Body of pancreas (tissue), 4 donors: ENCODE results near the gene ZFP36L2. TPM values are rescaled to one million over a fixed set of nuclear protein-coding genes. Genes with fewer than 3 reads are reported as not detected.

Experiments used
- ATAC-seq: fragments of 150-250 bp; one replicate; pipeline ENCODE4 v1.9.1; 2016
- DNase-seq, 4 donors: peaks; one replicate each; pipeline ENCODE4 v3.0.0-alpha.2; 2019
- H3K27ac ChIP-seq, 4 donors: fragments of 200-600 bp; sonication (generic); 1 replicate in 3 of 4; 2 replicates in 1 of 4; pipeline versions ENCODE4 v1.5.1 to v1.6.1; 2016 to 2019; ENCODE audit warnings: mild to moderate bottlenecking in 1 of 4, mixed read lengths in 1 of 4, moderate library complexity in 1 of 4
- H3K27me3 ChIP-seq, 2 donors: fragments of 200-600 bp; sonication (generic); one replicate each; pipeline ENCODE4 v1.6.0; 2016; ENCODE audit warnings: mild to moderate bottlenecking in 1 of 2
- H3K36me3 ChIP-seq, 2 donors: fragments of 200-600 bp; sonication (generic); replicated peaks in 1 of 2; 2 replicates each; pipeline ENCODE4 v1.5.1; 2016; ENCODE audit warnings: low read depth in 2 of 2; ENCODE audit not compliant: insufficient read depth in 1 of 2
- H3K4me1 ChIP-seq: fragments of 200-600 bp; sonication (generic); one replicate; pipeline ENCODE4 v1.6.0; 2016
- H3K4me3 ChIP-seq, 2 donors: fragments of 200-600 bp; sonication (generic); 1 replicate in 1 of 2; 2 replicates in 1 of 2; pipeline ENCODE4 v1.5.1; 2016 to 2019
- H3K9me3 ChIP-seq, 3 donors: fragments of 200-600 bp; sonication (generic); 1 replicate in 2 of 3; 2 replicates in 1 of 3; pipeline ENCODE4 v1.5.1; 2016
- CTCF ChIP-seq, 7 experiments: fragments of 450-650 bp in 4 of 7; fragments of 200-600 bp in 3 of 7; sonication (generic) in 3 of 7; IDR thresholded peaks; one replicate each; pipeline ENCODE4 v1.5.1; 2016 to 2019; ENCODE audit warnings: antibody characterized with exemption in 7 of 7
- POLR2A ChIP-seq, 3 donors: fragments of 450-650 bp; IDR thresholded peaks; one replicate each; pipeline ENCODE4 v1.6.1; 2016; ENCODE audit warnings: antibody characterized with exemption in 3 of 3, mild to moderate bottlenecking in 2 of 3
- WGBS, 2 donors: methylation state at CpG; one replicate each; pipeline ENCODE4 v1.1.5; 2017; 5-methylcytosine and 5-hydroxymethylcytosine counted together
- intact Hi-C: fragments of 100-400 bp; cut with DNase I; formaldehyde crosslinking; loops from one replicate; pipeline ENCODE4 v1.15.1; 2023
- total RNA-seq, 2 donors: library from RNA; depleted of rRNA; stranded (reverse); fragments of >200 nt; gene quantifications; one replicate each; pipeline ENCODE4 v1.1.0, GENCODE V29; 2016

ZFP36L2 gene
- total RNA-seq, 2 donors from 2014 or later, result 57.1 to 116 TPM

DNA sequence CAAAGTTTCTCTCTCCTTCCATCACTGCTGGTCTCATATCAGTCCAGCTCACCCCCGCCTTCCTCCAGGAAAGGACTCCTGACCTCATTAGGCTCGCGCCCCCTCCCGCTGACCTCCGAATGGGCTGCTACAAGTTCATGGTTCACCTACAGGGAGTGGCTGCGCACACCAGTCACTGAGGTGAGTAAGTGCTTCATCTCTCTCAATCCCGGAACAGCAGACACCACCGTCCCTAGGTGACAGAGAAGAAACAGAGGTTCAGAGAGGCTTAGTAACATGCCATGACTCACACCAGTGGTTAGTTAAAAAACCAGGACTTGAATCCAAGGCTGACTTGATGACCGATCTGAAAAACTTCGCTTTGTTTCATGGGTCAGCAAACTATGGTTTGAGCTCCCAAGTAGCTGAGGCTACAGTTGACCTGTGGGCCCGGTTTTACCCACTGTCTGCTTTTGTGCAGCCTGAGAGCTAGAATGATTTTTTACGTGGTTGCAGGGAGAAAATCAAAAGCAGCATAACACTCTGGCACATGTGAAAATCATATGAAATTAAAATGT lies 42.0 kb downstream of the ZFP36L2 start:
- H3K4me3 ChIP-seq, result no peak overlapping the region
- 82 to 89% methylated on average over 12 of the region's 12 CpGs for WGBS, 2 donors
- peaks cover 10% of the 10 kb centered on the region for H3K4me1 ChIP-seq
- DNase-seq, result no peak
- no peak overlapping the region for H3K27ac ChIP-seq
- H3K27me3 ChIP-seq, result no peaks in the 10 kb centered on the region
- intact Hi-C loops, result no loop called here
- TF ChIP-seq CTCF (IDR thresholded peaks at IDR 0.05) (no peak), POLR2A (IDR thresholded peaks at IDR 0.05) (no peak)
- ATAC-seq, result no peak
- H3K36me3 ChIP-seq, result no peaks in the 10 kb centered on the region
- H3K9me3 ChIP-seq, result no peaks in the 10 kb centered on the region

- intact Hi-C loops, result no loop called here
- H3K9me3 ChIP-seq, result no peaks in the 10 kb centered on the region
- TF ChIP-seq CTCF (IDR thresholded peaks at IDR 0.05) (no peak), POLR2A (IDR thresholded peaks at IDR 0.05) (no peak)
- no peak overlapping the region for H3K4me3 ChIP-seq
- H3K27me3 ChIP-seq, result no peaks in the 10 kb centered on the region
- no peak overlapping the region for H3K27ac ChIP-seq
- H3K4me1 ChIP-seq, result peaks cover 17% of the 10 kb centered on the region
- ATAC-seq (no peak), DNase-seq (no peak)
- 68 to 86% methylated on average over 5 of the region's 5 CpGs for WGBS, 2 donors
- H3K36me3 ChIP-seq, result no peaks in the 10 kb centered on the region
Measured at GRCh38 chr2:43183743-43184142, 42.7 kb downstream of the ZFP36L2 start.

DNA sequence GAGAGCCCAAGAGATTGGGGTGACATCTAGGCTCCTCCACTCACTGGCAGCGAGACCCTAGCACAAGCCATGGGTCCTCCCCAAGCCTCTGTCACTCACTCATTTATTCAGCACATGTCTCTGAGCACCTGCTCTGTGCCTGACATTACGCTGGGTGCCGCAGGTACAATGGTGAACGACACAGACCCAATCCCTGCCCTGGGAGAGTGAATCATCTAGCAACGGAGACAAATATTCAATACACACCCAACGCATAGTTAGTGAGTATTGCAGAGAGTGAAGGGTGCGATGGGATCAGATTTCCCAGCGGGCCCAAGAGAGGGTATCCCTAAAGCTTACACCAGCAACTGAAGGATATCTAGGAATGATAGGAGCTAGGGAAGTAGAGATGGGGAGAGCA lies 45.5 kb downstream of the ZFP36L2 start:
- WGBS, 2 donors, result 96 to 98% methylated on average over 8 of the region's 8 CpGs
- intact Hi-C loops, result no loop called here
- Histone ChIP-seq H3K27me3 (no peaks in the 10 kb centered on the region), H3K36me3 (no peaks in the 10 kb centered on the region), H3K27ac (no peak overlapping the region), H3K4me1 (peaks cover 30% of the 10 kb centered on the region), H3K4me3 (no peak overlapping the region), H3K9me3 (no peaks in the 10 kb centered on the region)
- DNase-seq (no peak), ATAC-seq (no peak)
- TF ChIP-seq POLR2A (IDR thresholded peaks at IDR 0.05) (no peak), CTCF (IDR thresholded peaks at IDR 0.05) (no peak)

DNA sequence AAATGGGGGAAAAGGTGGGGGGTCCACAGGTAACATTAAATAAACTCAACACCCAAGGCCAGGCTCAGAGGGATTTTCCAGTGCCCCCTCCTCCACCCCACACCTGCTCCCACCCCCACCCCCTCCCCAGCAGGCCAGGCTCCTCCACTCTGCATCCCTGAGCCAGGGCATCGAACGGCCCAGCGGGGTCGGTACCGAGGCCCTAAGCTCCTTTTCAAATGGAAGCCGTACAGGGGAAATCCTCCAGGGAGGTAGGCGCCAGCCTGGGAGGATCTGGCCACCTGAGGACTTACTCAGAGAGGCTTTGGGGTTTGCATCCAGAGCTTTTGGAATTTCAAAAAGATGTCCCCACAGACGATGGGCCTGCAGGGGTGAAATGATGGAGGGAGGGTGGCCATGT lies 46.5 kb downstream of the ZFP36L2 start:
- Histone ChIP-seq H3K27ac (peak overlapping the region; percentile 90 to 96 (median 94)), H3K36me3 (no peaks in the 10 kb centered on the region), H3K27me3 (no peaks in the 10 kb centered on the region), H3K4me1 (peaks cover 30% of the 10 kb centered on the region), H3K4me3 (no peak overlapping the region), H3K9me3 (no peaks in the 10 kb centered on the region)
- 93% methylated on average over 8 of the region's 8 CpGs for WGBS, 2 donors
- ATAC-seq (no peak), DNase-seq (no peak)
- intact Hi-C loops, result no loop called here
- no peak for TF ChIP-seq POLR2A (IDR thresholded peaks at IDR 0.05)
- TF ChIP-seq CTCF (IDR thresholded peaks at IDR 0.05), result no peak
